ENCODE results near the gene SUSD4.

DNA sequence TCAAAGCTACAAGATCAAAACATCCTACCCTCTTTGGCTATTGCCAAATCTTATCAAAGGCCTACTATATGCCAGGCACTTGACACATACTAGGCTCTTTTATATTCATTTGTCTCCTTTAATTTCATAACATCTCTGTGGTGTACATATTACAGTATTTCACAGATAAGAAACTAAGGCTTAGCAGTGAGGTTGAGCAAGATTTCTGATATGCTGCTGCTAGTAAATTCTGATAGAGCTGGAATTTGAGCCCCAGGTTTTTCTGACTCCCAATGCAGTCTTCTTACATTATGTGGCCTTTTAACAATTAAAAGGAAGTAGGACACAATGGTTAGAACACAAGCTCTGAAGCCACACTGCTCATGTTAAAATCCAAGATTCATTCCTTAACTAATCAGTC, 46.1 kb upstream of the SUSD4 start:
- TF ChIP-seq, protein P1, sequence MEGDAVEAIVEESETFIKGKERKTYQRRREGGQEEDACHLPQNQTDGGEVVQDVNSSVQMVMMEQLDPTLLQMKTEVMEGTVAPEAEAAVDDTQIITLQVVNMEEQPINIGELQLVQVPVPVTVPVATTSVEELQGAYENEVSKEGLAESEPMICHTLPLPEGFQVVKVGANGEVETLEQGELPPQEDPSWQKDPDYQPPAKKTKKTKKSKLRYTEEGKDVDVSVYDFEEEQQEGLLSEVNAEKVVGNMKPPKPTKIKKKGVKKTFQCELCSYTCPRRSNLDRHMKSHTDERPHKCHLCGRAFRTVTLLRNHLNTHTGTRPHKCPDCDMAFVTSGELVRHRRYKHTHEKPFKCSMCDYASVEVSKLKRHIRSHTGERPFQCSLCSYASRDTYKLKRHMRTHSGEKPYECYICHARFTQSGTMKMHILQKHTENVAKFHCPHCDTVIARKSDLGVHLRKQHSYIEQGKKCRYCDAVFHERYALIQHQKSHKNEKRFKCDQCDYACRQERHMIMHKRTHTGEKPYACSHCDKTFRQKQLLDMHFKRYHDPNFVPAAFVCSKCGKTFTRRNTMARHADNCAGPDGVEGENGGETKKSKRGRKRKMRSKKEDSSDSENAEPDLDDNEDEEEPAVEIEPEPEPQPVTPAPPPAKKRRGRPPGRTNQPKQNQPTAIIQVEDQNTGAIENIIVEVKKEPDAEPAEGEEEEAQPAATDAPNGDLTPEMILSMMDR (IDR thresholded peaks at IDR 0.05; ENCODE audit: extremely low read depth in 1 of 2, insufficient read depth in 1 of 2, low read depth in 1 of 2, low read length in 2 of 2) = no peak
- TF ChIP-seq MYC (IDR thresholded peaks at IDR 0.05; ENCODE audit: low read depth, low read length) (no peak), POLR2A (IDR thresholded peaks at IDR 0.05; ENCODE audit: low read depth, low read length) (no peak)
